Measurements from ENCODE around the gene LIN7A.
"Not testable (repeated sequence)": the region's sequence is repeated elsewhere in the genome, so short reads cannot be mapped to it uniquely, and the experiment has no call there.

Gene LIN7A

DNA sequence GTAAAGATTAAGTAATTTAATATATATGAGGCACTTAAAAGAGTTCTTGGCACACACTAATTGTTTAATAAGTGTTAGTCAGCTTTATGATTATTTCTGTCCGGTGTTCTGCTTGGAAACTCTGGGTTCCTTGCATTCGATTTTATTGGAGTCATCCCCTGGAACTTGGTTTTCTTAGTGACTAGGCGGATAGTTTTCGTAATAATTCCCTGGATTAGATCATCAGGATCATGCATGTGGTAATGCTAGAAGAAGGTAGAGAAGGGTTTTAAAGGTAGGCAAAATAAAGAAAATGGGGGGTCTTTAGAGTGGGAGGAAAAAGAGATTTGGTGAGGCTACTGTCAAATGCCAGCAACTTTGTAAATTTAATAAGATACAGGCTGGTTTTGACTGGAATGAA, 132.6 kb downstream of the LIN7A start:
- DNase-seq: no peak

DNA sequence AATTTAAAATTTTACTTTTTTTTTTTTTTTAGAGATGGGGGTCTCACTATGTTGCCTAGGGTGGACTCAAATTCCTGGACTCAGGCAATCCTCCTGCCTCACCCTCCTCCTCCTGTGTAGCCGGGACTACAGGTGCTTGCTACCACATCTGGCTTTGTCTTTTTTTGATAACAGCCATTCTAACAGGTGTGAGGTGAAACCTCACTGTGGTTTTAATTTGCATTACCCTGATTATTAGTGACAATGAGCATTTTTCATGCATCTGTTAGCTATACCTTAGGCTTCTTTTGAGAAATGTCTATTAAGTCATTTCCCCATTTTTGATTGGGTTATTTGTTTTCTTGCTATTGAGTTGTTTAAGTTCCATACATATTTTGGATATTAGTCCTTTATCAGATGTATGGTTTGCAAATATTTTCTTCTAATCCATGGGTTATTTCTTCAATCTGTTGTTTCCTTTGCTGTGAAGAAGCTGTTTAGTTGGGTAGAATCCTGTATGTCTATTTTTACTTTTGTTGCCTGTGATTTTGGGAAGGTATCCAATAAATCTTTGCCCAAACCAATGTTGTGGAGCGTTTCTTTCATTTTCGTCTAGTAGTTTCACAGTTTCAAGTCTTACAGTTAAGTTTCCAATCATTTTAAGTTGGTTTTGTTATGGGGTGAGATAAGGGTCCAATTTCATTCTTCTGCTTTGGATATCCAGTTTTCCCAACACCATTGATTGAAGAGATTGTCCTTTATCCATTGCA, 134.9 kb downstream of the LIN7A start:
- no peak for DNase-seq

DNA sequence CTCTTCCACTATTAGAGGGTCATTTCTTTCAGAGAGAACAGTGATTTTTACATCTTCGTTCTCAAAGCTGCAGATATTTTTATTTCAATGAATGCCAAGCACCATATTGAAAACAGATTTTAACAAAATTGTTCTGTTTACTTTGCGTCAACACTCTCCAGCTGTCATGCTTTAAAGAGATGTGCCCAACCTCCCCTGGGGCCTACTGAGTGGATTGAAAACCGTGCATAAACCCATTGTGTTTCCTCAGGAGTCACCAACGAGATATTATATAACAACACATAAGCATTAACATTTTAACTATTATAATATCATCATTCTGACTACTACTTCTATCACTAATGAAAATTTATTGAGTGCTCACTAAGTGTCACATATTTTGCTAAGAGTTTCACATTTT, 139.5 kb downstream of the LIN7A start:
- DNase-seq: no peak

DNA sequence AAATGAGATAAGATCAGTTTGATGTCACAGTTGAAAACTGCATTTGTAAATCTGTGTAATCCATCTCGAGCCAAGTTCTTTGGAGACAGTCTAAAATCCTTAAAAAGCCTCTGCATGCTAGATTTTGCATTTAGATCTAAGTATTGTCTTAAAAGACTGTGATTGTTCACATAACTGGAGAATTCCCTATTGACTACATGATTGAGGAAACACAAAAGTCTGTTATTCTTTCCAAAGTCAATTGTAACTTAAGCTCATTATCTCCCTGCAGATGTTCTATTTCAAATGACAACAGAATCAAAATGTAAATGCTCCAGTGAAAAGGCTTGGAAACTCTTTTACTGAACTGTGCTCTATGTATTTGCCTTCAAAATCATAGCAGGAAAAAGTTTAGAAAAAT, 143.2 kb downstream of the LIN7A start:
- no peak for DNase-seq

DNA sequence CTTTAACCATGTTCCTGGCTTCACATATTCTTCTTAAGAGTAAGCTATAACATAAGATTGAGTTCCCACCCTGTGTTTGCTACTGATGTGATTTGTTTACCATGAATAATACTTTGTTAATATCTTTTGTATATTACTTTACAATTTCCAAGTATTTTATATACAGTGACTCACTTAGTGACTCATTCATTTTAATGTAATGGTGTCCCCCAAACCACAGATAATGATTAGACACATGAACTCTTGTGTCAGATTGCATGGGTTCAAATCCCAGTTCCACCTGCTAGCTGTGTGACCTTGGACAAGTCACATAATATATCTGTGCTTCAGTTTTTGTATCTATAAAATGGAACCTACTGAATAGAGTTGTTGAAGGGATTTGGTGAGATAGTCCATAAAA, 144.9 kb downstream of the LIN7A start:
- DNase-seq: no peak

DNA sequence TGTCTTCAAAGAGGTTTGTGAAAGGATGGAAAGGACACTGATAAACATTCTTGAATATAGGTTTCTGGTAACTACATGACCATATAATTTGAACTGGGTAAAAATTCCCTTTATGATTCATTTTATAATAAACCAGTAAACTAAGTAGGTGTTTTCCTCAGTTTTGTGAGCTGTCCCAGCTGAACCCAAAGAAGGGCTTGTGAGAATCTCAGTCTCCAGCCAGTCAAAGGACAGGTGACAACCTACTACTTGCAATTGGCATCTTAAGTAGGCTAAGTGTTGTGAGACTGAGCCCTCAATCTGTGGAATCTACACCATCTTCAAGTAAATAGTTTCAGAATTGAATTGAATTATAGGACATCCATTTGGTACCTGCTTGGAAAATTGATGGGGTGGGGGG, 145.9 kb downstream of the LIN7A start:
- DNase-seq: no peak

DNA sequence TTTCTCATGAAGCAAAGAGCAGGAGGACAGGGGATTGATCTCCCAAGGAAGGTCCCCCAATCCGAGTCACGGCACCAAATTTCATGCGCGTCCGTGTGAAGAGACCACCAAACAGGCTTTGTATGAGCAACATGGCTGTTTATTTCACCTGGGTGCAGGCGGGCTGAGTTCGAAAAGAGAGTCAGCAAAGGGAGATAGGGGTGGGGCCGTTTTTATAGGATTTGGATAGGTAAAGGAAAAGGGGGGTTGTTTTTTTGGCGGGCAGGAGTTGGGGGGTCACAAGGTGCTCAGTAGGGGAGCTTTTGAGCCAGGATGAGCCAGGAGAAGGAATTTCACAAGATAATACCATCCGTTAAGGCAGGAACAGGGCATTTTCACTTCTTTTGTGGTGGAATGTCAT, 149.3 kb downstream of the LIN7A start:
- DNase-seq: not testable (repeated sequence)

DNA sequence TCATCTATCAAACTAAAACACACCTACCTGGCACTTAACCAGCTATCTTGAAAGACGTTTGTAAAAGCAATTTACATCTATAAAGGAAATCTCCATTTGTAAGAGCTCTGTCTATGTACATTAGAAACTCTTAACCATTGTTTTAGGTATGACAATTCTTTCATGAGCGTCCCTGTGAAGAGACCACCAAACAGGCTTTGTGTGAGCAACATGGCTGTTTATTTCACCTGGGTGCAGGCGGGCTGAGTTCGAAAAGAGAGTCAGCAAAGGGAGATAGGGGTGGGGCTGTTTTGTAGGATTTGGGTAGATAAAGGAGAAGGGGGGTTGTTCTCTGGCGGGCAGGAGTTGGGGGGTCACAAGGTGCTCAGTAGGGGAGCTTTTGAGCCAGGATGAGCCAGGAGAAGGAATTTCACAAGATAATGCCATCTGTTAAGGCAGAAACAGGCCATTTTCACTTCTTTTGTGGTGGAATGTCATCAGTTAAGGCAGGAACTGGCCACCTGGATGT, 154.7 kb downstream of the LIN7A start:
- not testable (repeated sequence) for DNase-seq

DNA sequence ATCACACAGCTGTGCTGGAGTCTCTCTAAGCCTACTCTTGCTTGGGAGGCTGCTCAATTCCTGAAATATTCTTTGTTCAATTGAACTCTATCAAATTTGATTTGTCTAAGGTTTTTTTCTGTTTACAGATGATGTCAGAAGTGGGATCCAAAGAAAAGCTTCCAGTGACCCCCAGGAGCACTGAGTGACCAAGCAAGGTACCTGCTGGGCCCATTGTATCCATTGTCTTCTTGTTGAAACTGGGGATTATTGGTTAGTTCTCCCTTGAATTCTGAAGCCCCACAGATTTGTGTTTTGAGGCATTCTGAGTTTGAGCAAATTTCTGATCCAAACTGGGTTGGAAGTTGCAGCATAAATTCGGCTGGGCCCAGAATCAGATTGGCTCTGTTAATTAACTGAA, 156.4 kb downstream of the LIN7A start:
- no peak for DNase-seq

DNA sequence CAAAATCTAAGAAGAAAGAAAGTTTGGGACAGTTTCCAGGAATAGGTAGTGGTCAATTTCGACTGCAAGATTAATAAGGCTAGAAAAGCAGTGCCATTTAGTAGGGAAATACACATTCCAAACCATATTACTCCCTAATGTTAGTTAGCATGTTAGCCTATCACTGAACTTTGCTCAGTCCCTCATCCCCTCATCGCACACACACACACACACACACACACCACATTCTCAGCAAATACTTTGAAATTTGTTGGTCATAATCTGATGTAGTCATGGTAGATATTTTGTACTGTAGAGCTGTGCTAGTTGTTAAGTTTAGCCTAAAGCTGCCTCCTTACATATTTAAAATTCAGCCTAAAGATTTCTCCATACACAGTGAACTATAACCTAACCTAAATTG, 157.0 kb downstream of the LIN7A start:
- DNase-seq: no peak

DNA sequence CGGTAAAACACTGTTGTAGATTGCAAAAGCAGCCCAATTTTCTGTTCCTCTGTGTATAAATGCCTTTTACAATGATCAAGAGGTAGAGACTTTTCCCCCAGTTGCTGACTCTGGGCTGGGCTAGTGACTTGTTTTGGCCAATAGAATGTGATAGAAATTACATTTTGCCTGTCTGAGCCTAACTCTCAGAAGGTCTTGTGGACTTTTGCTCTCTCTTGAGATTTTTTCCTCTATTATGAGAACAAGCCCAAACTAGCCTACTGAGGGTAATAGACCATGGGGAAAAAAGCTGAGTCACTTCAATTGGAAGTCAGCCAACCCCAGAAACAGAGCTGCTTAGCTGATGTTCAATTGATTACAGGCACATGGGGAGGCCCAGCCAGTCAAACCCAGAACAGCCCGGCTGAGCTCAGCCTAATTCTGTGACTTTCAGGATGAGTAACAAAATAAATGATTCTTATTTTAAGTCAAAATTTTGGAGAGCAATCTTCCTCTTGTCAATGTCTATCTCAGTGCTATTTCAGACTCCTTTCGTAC, 159.7 kb downstream of the LIN7A start:
- DNase-seq: peak; percentile 37

DNA sequence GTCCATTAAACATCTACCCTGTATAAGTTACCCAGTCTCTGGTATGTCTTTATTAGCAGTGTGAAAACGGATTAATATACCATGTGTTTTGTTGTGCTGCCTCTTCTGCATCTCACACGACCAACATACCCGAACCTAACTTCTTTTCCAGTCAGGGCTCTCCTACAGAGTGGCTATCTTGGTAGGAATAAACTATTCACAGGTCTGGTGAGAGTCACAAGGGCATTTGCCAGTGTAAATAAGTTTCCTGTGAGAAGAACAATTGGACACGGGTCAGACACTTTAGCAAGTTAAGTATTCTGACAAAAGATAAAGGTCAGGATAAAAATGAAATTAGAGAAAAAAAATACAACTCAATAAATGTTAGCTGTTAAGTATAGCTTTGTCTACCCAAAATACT, 160.1 kb downstream of the LIN7A start:
- no peak for DNase-seq

DNA sequence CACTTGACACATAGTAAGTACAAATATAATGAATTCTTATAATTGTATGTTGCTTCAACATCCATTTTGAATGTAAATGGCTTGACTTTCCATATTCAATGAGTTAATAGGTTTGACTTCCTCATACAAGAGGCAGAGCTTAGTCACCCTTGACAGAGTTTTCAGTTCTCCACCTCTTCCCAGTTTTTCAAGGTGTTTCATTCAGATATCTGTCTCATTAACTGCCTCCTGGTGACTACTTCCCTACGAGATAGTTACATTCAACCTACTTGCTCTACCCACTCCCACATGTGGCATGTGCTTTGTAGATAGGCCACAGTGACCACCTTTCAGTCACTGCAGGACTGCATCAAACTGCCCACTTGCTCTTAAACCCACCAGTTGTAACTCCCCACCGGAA, 161.0 kb downstream of the LIN7A start:
- no peak for DNase-seq

DNA sequence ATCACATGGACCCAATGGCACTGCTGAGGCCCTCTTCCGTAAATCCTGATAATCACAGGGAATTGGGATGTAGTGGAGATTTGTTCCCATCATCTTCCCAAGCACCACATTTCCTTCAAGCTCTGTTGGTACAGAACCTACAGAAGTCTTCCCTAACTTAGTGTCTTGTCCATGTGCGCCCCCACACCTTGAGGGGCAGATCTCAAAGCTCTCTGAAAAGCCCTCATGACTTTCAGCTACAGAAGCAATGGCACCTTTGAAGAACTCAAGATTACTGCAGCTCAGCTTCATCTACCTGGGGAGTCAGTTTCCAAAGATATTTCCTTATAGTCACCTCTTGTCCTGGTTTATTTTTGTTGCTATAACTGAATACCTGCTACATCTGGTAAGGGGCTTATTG, 166.8 kb downstream of the LIN7A start:
- DNase-seq: no peak

DNA sequence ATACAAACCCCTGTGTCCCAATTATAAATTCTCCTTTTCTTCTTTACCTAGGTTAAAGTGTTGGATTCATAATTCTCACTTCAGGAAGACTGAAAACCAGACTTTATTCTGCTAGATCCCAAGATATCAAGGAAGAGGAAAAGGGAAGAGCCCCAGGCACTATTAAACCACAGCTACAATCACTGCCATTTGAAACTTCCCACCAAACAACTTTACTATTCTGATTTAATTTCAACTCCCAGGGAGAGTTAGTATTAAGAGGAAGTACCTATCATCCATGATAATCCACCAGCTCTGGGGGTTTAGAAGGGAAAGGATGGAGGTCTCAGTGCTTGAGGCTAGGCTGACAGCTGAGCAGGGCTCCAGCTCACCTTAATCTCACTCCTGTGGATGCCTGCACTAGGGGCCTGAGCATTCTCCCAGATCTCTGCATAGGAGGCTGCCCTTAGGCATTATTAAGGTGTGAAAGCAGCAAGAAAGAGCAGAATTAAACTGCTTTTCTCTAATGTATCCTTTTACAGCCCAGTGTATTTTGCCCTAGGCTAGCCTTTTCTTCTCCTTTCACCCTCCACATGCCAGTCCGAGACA, 168.1 kb downstream of the LIN7A start:
- DNase-seq: no peak

DNA sequence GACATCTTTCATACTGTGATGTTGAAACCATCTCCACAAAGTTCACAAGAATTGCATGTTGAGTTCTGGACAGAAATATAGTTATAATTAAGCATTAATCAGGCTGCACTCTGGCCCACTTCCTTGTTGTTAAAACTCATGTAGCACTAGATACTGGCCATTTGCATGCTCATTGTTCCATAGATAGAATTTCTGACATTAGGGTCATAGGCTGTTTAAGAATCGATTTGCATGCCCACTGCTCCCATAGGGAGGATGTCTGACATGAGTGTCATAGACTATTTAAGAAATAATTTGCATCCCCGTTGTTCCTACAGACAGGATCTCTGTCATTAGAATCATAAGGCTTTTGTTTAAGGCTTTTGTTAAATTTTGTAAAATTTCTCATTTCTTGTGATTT, 170.8 kb downstream of the LIN7A start:
- DNase-seq: no peak

DNA sequence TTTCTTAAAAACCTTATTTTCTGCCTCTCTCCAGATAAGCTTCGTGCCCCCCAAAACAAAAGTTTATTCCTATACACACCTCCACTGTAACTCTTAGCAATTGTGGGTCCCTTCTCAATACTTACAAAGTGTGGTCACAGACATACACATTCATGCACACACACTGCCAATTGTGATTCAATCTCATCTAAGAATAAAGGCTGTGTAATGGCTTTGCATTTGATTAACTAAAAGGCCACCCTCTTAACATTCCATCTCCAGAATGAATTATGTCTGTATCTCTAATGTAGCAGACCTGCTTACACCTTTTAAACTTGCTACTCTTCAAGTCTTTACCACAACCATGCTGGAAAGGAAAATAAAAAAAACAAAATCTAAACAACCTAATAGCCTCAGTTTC, 171.5 kb downstream of the LIN7A start:
- DNase-seq: no peak

DNA sequence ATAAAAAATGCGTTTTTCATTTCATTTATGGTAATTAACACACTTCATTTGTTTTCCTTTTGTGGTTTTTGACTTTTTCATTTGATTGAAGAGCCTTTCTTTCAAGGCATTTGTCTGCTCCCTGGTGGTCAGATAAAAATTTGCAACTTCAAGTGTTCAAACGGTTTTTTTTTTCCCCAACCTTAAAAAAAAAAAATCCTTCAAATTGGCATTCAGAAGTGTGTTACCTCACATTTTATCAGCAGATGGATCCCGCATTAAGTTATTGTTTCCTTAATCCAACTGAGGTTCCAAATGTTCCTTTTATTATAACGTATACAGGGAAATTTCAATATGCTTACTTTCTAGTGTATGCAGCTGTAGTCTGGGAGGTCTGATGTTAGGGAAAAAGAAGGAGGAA, 173.9 kb downstream of the LIN7A start:
- DNase-seq: no peak

DNA sequence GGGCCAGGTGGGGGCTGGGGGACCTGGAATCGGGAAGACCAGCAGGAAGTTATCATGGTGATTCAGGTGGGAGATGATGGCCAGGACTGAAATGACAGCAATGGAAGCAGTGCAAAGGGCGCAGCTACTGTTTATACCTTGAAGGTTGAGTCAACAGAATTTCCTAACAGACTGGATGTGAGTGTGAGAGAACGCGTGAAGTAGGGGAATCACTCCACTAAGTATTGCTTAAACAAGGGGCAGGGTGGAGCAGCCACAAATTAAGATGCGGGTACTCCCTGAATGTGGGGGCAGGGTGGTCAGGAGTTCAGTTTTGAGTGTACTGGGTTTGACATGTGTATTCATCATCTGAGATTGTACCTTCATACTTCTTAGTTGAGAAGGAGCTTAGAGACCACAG, 175.9 kb downstream of the LIN7A start:
- no peak for DNase-seq

DNA sequence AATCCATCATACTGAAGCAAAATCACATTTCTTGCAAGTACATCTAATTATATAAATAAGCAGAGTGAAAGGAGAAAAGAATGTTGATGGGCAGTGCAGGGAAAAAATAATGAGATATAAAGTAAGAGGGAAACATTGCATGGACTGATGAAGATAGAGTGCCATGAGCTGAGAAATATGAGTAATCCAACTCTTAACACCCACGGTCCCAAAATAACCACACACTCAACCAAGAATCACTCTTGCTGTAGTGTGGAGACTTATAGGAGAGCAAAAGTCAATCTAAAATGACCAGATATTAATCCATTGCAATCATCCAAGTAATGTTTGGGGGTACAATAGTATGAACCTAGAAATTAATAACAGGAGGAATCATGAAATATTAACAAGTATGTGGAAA, 180.9 kb downstream of the LIN7A start:
- DNase-seq: no peak

DNA sequence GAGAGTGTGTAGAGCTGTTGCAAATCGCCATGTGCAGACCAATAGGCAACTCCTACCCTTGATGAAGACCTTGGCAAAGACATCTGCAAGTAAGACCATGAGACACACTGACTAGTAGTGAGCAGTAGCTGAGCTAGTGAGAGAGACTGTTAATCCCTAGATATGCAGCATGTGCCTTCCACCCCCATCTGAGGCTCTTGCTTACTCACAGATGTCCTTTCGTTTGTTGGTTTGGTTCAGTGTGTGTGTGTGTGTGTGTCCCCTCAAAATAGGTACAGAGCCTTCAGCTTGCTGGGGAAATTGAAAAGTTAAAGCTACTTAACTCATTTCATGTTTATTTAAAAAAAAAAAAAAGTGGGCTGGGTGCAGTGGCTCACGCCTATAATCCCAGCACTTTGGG, 183.5 kb downstream of the LIN7A start:
- no peak for DNase-seq

DNA sequence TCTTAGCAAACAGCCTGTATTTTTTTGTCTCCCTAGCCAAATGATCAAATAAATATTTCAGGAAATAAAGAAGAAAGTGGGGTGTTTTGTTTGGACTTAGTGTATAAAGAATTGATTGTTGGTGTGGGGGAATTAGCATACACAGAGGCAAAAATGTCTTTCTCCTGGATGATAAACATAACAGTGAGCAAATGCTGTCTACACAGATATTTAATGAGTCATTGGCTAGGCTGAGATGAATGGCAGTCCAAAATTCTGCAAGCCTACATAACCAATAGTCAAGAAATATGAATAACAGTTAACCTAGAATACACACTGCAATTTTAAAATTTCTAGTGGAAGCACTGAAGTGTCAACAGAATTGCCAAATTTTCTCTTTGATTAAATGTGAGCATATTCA, 185.3 kb downstream of the LIN7A start:
- no peak for DNase-seq

DNA sequence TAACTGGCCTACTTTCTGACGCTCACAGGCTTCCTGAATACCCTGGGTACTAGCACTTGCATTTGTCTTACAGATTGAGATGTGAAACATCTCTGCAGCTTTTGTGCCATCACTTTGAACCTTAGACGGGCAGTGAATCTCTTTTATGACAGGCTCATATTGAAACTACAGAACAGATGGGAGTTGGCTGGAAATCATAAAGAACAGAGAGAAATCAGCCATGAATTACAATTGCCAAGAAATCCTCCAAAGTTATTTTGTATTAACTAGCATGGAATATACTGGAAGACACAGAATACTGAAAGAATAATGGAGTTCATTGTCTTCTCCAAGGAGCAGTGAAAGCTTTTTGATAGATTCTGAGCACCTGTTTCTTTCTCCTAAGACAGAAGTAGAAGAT, 188.3 kb downstream of the LIN7A start:
- DNase-seq: no peak

DNA sequence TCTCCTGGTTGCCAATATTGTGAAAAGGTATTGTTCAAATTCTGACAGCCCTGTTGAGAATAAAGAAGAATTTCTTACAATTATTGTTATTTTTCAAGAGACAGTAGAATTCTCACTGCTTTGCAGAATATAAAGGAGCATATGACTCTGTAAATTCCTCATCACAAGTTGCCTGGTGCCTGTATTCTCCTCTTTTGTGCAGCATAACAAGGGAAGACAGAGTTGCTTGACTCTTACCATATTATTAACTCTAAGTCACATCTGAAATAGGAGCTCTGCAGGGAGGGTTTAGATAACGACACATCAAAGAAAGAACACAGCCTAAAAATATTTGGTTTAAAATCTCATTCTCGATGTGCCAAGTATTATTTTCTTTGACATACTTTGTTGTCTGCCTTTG, 189.9 kb downstream of the LIN7A start:
- DNase-seq: no peak

Data from femur (tissue), 1 donor.